Suprapubic skin (tissue), 4 donors: Measurements from ENCODE around the gene ZBTB5. TPM values are rescaled to one million over a fixed set of nuclear protein-coding genes. Genes with fewer than 3 reads are reported as not detected.
"Not testable (repeated sequence)": the region's sequence is repeated elsewhere in the genome, so short reads cannot be mapped to it uniquely, and the experiment has no call there.

Source experiments
- DNase-seq, 2 donors: peaks; one replicate each; pipeline ENCODE4 v3.0.0-alpha.2; 2019; ENCODE audit warnings: low spot score in 2 of 2
- H3K27ac ChIP-seq: fragments of 200-600 bp; sonication (generic); one replicate; pipeline ENCODE4 v1.5.1; 2019
- H3K27me3 ChIP-seq: fragments of 200-600 bp; sonication (generic); one replicate; pipeline ENCODE4 v1.5.1; 2019
- H3K36me3 ChIP-seq: fragments of 200-600 bp; sonication (generic); one replicate; pipeline ENCODE4 v1.5.1; 2019
- H3K4me1 ChIP-seq: fragments of 200-600 bp; sonication (generic); one replicate; pipeline ENCODE4 v1.5.1; 2019
- H3K4me3 ChIP-seq: fragments of 200-600 bp; sonication (generic); one replicate; pipeline ENCODE4 v1.5.1; 2019; ENCODE audit warnings: mild to moderate bottlenecking
- H3K9me3 ChIP-seq: fragments of 200-600 bp; sonication (generic); one replicate; pipeline ENCODE4 v1.5.1; 2019
- EP300 ChIP-seq: sonication (generic); formaldehyde crosslinking; IDR thresholded peaks from one replicate; pipeline ENCODE4 v1.6.1; 2017; ENCODE audit warnings: antibody characterized with exemption
- POLR2A ChIP-seq, 2 donors: fragments of 450-650 bp; IDR thresholded peaks; one replicate each; pipeline ENCODE4 v1.6.1; 2017; ENCODE audit warnings: antibody characterized with exemption in 2 of 2, mild to moderate bottlenecking in 2 of 2, moderate library complexity in 2 of 2
- POLR2AphosphoS5 ChIP-seq, 3 donors: sonication (generic); formaldehyde crosslinking; IDR thresholded peaks; one replicate each; pipeline ENCODE4 v1.6.1; 2017; ENCODE audit warnings: antibody characterized with exemption in 3 of 3
- WGBS: methylation state at CpG from one replicate; pipeline ENCODE4 v1.1.5; 2018; 5-methylcytosine and 5-hydroxymethylcytosine counted together
- total RNA-seq, 4 donors: library from RNA; depleted of rRNA; stranded (reverse); fragments of >200 nt; gene quantifications; one replicate each; pipeline ENCODE4 v1.1.0, GENCODE V29; 2016
- TF ChIP-seq, protein P1 (sequence below), 2 donors: fragments of 200-600 bp in 1 of 2; fragments of 450-650 bp in 1 of 2; sonication (generic) in 1 of 2; IDR thresholded peaks; one replicate each; pipeline ENCODE4 v1.5.1; 2016 to 2019; ENCODE audit warnings: antibody characterized with exemption in 2 of 2, mild to moderate bottlenecking in 1 of 2, moderate library complexity in 1 of 2

The ZBTB5 gene
- total RNA-seq, 4 donors from 2014 or later = 18.0 to 24.7 (median 23.5) TPM

DNA sequence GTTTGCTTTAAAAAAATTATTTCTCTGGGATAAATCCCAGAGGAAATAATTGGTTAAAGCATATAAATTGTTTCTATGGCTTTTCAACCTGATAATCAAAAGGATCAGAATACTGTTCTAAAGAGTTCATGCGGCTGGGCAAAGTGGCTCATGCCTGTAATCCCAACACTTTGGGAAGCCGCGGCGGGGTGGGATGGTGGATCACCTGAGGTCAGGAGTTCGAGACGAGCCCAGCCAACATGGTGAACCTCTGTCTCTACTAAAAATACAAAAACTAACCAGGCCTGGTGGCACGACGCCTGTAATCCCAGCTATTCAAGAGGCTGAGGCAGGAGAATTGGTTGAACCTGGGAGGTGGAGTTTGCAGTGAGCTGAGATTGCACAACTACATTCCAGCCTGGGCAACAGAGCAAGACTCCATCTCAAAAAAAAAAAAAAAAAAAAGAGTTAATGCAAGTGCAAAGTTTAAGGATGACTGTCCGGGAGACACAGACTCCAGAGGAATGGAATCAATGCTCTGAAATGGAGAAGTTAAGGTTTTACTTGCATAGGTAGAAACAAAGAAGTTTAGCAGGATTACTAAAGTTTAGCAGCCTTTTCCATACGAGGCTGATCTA is 59.4 kb downstream of the ZBTB5 start:
- no peak overlapping the region for H3K27ac ChIP-seq
- no peaks in the 10 kb centered on the region for H3K27me3 ChIP-seq
- WGBS = 91% methylated on average over 10 of the region's 10 CpGs
- no peaks in the 10 kb centered on the region for H3K36me3 ChIP-seq
- no peaks in the 10 kb centered on the region for H3K9me3 ChIP-seq
- H3K4me3 ChIP-seq = no peak overlapping the region
- DNase-seq = no peak
- TF ChIP-seq POLR2AphosphoS5 (IDR thresholded peaks at IDR 0.05) = no peak
- no peak for TF ChIP-seq POLR2A (IDR thresholded peaks at IDR 0.05)
- TF ChIP-seq, protein P1, sequence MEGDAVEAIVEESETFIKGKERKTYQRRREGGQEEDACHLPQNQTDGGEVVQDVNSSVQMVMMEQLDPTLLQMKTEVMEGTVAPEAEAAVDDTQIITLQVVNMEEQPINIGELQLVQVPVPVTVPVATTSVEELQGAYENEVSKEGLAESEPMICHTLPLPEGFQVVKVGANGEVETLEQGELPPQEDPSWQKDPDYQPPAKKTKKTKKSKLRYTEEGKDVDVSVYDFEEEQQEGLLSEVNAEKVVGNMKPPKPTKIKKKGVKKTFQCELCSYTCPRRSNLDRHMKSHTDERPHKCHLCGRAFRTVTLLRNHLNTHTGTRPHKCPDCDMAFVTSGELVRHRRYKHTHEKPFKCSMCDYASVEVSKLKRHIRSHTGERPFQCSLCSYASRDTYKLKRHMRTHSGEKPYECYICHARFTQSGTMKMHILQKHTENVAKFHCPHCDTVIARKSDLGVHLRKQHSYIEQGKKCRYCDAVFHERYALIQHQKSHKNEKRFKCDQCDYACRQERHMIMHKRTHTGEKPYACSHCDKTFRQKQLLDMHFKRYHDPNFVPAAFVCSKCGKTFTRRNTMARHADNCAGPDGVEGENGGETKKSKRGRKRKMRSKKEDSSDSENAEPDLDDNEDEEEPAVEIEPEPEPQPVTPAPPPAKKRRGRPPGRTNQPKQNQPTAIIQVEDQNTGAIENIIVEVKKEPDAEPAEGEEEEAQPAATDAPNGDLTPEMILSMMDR (IDR thresholded peaks at IDR 0.05) = no peak
- TF ChIP-seq EP300 = no peak
- H3K4me1 ChIP-seq = no peaks in the 10 kb centered on the region

GRCh38 chr9:37405350-37405749 is 59.9 kb downstream of the ZBTB5 start:
- DNase-seq = no peak
- H3K36me3 ChIP-seq = no peaks in the 10 kb centered on the region
- H3K27me3 ChIP-seq = no peaks in the 10 kb centered on the region
- H3K27ac ChIP-seq = no peak overlapping the region
- no peak overlapping the region for H3K4me3 ChIP-seq
- H3K9me3 ChIP-seq = no peaks in the 10 kb centered on the region
- WGBS = 75% methylated on average over 3 of the region's 3 CpGs
- no peak for TF ChIP-seq POLR2A (IDR thresholded peaks at IDR 0.05)
- no peak for TF ChIP-seq POLR2AphosphoS5 (IDR thresholded peaks at IDR 0.05)
- H3K4me1 ChIP-seq = no peaks in the 10 kb centered on the region

DNA sequence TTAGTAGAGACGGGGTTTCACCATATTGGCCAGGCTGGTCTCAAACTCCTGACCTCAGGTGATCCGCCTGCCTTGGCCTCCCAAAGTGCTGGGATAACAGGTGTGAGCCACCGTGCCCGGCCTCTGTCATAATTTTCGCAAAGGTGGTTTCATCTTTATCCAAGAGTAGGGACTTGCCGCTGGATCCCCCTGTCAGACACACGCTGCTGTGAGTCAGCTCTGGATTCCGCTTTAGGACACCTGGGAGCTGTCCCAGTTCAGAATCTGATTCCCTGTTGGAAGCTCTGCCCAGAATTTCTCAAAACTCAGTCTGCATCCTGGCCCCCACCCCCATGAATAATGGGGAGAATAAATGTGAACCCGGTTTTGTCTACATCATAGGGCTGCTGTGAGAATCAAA is 60.7 kb downstream of the ZBTB5 start:
- no peaks in the 10 kb centered on the region for H3K36me3 ChIP-seq
- WGBS = 74% methylated on average over 9 of the region's 9 CpGs
- TF ChIP-seq POLR2A (IDR thresholded peaks at IDR 0.05) (no peak), EP300 (no peak)
- TF ChIP-seq, protein P1 (IDR thresholded peaks at IDR 0.05) = no peak
- no peak overlapping the region for H3K4me3 ChIP-seq
- no peak overlapping the region for H3K27ac ChIP-seq
- no peaks in the 10 kb centered on the region for H3K9me3 ChIP-seq
- no peaks in the 10 kb centered on the region for H3K27me3 ChIP-seq
- no peak for DNase-seq
- no peaks in the 10 kb centered on the region for H3K4me1 ChIP-seq

DNA sequence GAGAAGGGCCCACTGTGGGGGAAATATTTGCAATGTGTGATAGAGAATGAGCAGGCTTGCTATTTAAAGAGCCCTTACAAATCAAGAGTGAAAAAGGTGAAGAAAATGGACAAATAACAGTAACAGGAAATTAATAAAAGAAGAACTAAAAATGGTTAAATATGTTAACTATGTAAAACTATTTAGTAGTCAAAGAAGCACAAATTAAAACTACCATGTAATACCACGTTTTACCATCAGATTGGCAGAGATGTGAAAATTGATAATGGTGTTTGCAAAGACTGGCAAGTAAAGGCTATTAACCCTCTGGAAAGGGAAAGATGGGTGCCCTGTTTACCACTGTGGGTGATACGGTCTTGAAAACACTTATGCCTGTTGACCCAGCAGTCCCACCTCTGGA is 65.9 kb downstream of the ZBTB5 start:
- no peak for DNase-seq
- no peak overlapping the region for H3K4me3 ChIP-seq
- H3K4me1 ChIP-seq = no peaks in the 10 kb centered on the region
- no peaks in the 10 kb centered on the region for H3K27me3 ChIP-seq
- WGBS = 66% methylated on average over 2 of the region's 2 CpGs
- H3K9me3 ChIP-seq = no peaks in the 10 kb centered on the region
- no peaks in the 10 kb centered on the region for H3K36me3 ChIP-seq
- TF ChIP-seq, protein P1 (IDR thresholded peaks at IDR 0.05) = no peak
- TF ChIP-seq EP300 = no peak
- TF ChIP-seq POLR2AphosphoS5 (IDR thresholded peaks at IDR 0.05) = no peak
- no peak for TF ChIP-seq POLR2A (IDR thresholded peaks at IDR 0.05)
- H3K27ac ChIP-seq = no peak overlapping the region

GRCh38 chr9:37398464-37399025 is 66.7 kb downstream of the ZBTB5 start:
- Histone ChIP-seq H3K36me3 (no peaks in the 10 kb centered on the region), H3K4me3 (no peak overlapping the region), H3K27ac (no peak overlapping the region), H3K9me3 (no peaks in the 10 kb centered on the region), H3K4me1 (no peaks in the 10 kb centered on the region), H3K27me3 (no peaks in the 10 kb centered on the region)
- TF ChIP-seq POLR2A (IDR thresholded peaks at IDR 0.05) (no peak), EP300 (no peak), POLR2AphosphoS5 (IDR thresholded peaks at IDR 0.05) (no peak)
- TF ChIP-seq, protein P1 (IDR thresholded peaks at IDR 0.05) = no peak
- DNase-seq = no peak
- 79% methylated on average over 7 of the region's 7 CpGs for WGBS

GRCh38 chr9:37397948-37398347 is 67.3 kb downstream of the ZBTB5 start:
- H3K27me3 ChIP-seq, DNase-seq, H3K27ac ChIP-seq, H3K36me3 ChIP-seq, H3K4me1 ChIP-seq, H3K9me3 ChIP-seq, H3K4me3 ChIP-seq: not testable (repeated sequence)
- WGBS = 91% methylated on average over 3 of the region's 3 CpGs
